ENCODE results near the gene NANOS2.

NANOS2 gene

GRCh38 chr19:45865269-45865948 is 49.2 kb downstream of the NANOS2 start:
- FAIRE-seq (no peak), DNase-seq (ENCODE audit: insufficient read length, low spot score) (no peak)
- TF ChIP-seq POLR2A (IDR thresholded peaks at IDR 0.05; ENCODE audit: low read depth, low read length) = no peak

- no peak for DNase-seq (ENCODE audit: insufficient read length, low spot score)
- TF ChIP-seq POLR2A (IDR thresholded peaks at IDR 0.05; ENCODE audit: low read depth, low read length) = no peak
- no peak for FAIRE-seq
Observed at GRCh38 chr19:45864629-45865082, 49.9 kb downstream of the NANOS2 start.

- TF ChIP-seq POLR2A (IDR thresholded peaks at IDR 0.05; ENCODE audit: low read depth, low read length) = no peak
- DNase-seq (ENCODE audit: insufficient read length, low spot score) = peak; percentile 53
- FAIRE-seq = no peak
Observed at GRCh38 chr19:45863840-45864628, 50.5 kb downstream of the NANOS2 start, which contains the start of gene FOXA3. Gene FOXA3 (plus strand): TSS chr19:45864326. CDS start chr19:45864457, 131 bp downstream.

DNA sequence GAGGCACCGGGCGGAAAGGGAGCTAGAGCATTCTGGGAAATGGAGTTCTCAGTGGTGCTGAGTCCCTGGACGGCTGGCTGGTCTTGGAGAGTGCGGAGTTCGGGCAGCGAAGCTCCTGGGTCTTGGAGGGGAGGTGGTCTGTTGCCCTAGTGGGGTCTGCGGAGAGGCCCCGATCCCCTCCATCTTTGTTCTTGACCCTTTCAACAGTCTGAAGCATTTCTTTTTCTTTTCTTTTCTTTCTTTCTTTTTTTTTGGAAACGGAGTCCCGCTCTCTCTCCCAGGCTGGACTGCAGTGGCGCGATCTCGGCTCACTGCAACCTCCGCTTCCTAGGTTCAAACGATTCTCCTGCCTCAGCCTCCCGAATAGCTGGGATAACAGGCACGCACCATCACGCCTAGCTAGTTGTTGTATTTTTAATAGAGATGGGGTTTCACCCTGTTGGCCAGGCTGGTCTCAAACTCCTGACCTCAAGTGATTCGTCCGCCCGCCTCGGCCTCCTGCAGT is 51.2 kb downstream of the NANOS2 start:
- FAIRE-seq = peak; percentile 84
- no peak for TF ChIP-seq POLR2A (IDR thresholded peaks at IDR 0.05; ENCODE audit: low read depth, low read length)
- no peak for DNase-seq (ENCODE audit: insufficient read length, low spot score)

Measured in H54 (cell line).